ENCODE measurements around the gene KCNJ12.

- no peak for TF ChIP-seq CTCF (IDR thresholded peaks at IDR 0.05)
- TF ChIP-seq POLR2A (IDR thresholded peaks at IDR 0.05) = no peak
Observed at GRCh38 chr17:21376759-21377690, 868 bp downstream of the KCNJ12 start.
